AG09319 (cell line): ENCODE measurements around the gene HOXB5.

ENCODE experiments used
- DNase-seq: peaks from one replicate; pipeline ENCODE4 v3.0.0-alpha.2; 2010; ENCODE audit warnings: low read depth; ENCODE audit errors: extremely low read depth
- CTCF ChIP-seq: IDR thresholded peaks from 2 replicates; pipeline ENCODE4 v1.5.1; 2011; ENCODE audit warnings: low read depth, mild to moderate bottlenecking, inconsistent platforms, low read length, moderate library complexity

The HOXB5 gene

GRCh38 chr17:48575066-48575582 is 18.5 kb downstream of the HOXB5 start:
- TF ChIP-seq CTCF = no peak
- DNase-seq = no peak

DNA sequence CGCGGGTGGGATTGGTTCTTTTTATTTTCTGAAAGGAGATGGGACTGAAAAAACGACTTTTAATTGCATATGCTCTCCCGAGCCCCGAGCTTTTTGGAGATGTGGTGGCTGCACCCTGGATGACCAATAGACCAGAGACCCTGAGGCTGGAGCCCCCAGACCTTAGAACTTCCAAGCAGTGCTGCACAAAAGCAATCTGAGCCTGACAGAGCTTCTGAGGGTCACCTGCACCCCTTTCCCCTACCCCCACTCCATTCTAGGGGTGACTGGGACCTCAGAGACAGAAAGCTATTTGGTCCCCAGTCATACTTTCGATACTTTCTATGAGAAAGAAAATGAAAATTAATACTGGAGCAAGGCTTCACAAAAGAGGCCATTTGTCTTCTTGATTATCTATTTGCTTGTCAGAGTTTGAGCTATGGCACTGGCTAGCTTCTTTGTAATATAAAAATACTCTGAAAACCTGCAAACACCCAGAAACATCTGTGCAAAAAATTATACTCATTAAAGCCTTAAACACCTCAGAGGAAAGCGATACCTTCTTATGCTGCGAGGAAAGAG is 19.0 kb downstream of the HOXB5 start:
- no peak for DNase-seq
- TF ChIP-seq CTCF = no peak

DNA sequence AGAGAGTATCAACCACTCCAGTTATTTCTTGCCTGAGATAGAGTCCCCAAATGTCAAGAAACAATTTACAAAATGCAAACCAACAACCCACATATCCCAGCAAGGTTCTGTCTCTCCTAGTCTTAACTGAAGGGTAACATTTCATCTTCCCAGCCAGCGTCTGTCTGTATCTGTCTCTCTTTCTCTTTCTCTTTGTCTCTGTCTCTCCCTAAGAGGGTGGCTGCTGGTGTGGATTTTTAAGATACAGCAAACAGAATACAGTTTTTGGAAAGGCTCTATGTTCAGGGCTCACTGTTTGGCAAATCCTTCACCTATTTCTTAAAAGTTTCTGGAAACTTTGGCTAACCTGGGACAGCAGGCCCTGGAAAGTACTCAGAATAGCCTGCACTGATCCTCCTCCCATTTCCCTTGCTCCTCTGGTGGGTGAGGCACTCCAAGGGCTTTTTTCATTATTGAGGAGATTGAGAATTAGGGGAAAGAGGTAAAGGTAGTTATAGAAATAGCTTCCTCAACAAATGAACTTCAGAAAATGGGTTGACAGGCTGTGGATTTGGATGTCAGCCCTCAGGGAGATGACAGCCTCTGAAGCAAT is 21.7 kb downstream of the HOXB5 start:
- TF ChIP-seq CTCF = no peak
- DNase-seq = no peak

DNA sequence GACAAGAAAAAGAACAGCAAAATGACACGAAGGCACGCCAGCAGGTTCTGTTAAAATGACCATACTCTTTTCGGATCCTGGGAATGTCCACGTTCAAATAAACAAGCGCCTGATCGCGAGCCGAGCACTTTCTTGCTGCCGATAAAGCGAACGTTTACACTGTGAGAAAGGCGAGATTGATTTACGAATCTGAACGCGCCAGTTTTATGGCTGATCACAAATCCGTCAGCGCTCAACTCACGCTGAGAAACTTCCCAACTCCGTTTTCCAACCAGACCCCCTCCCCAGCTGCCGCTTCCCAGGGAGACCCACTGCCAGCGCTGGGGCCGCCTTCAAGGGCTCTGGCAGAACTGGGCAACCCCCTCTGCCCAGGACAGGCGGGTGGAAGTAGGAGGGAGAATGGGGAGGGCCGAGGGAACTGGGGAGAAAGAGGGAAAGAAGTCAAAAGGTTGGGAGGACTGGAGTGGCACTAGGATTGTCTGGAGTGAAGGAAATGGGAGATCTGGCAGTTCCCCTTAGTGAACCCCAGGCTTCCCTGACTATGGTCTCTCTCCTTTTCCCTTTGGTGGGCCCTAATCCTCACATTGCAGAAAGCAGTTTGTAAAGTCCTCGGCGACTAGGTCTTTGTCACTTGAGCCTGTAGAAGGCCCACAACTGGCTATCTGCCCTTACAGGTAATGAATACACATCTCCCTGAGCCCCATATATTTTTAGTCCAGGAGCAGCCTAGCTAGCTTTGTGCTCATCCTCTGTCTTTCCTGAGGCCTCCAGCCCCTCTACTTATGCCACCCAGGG is 22.4 kb downstream of the HOXB5 start:
- DNase-seq = no peak
- TF ChIP-seq CTCF = no peak

GRCh38 chr17:48570325-48571023 is 23.1 kb downstream of the HOXB5 start:
- no peak for DNase-seq
- no peak for TF ChIP-seq CTCF

GRCh38 chr17:48569674-48570324 is 23.8 kb downstream of the HOXB5 start:
- DNase-seq = no peak
- no peak for TF ChIP-seq CTCF

DNA sequence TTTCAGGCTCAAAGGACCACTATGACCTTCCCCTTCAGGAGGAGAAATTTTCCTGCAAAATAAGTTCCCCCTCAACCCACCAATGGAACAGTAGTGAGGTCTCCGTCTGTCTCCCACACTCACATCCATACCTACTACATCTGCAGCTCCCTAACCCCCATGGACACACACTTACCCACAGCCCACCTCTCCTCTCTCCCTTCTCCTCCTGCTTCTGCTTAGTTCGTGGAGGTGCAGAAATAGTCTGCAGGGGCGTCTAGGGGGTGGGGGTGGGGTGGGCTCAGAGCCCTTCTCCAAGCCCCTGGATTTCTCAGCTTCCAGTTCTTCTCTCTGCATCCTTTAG is 24.4 kb downstream of the HOXB5 start:
- no peak for DNase-seq
- TF ChIP-seq CTCF = no peak
